Activated CD4-positive, alpha-beta T cell treated with anti-CD3 and anti-CD28 coated beads, Interleukin-2, amount 50 U/mL, for 24 hours (primary cell): ENCODE measurements around the gene STK17A.
"Not testable (repeated sequence)": the region's sequence is repeated elsewhere in the genome, so short reads cannot be mapped to it uniquely, and the experiment has no call there.

ENCODE experiments used
- DNase-seq, 2 donors: peaks; one replicate each; pipeline ENCODE4 v3.0.0-alpha.2; 2020; ENCODE audit warnings: low read depth in 1 of 2, low spot score in 1 of 2

Gene STK17A

DNA sequence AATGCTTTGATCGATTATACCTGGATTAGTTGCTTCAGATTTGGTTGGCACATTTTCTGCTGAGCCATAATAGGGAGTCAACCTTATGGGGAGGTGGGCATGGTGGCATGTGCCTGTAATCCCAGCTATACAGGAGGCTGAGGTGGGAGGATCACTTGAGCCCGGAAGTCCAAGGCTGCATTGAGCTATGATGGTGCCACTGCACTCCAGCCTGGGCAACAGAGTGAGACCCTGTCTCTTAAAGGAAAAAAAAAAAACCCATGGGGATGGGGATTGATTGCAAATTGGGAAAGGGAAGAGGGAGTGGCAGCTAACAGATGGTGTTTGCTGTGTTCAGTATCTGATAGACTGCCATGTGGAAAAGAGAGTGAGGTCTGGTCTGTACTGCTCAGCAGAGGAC, 11.1 kb downstream of the STK17A start:
- DNase-seq, result no peak

DNA sequence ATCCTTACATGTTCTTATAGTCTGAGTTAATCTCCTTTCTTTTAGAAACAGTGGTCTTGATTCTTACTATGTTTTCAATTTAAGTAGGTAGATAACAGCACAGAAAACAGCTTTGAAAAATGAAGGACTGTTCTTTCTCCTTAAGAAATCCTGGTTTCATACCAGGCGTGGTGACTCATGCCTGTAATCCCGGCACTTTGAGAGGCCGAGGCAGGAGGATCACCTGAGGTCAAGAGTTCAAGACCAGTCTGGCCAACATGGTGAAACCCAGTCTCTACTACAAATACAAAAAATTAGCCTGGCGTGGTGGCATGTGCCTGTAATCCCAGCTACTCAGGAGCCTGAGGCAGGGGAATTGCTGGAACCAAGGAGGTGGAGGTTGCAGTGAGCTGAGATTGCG, 13.5 kb downstream of the STK17A start:
- DNase-seq, result not testable (repeated sequence)

DNA sequence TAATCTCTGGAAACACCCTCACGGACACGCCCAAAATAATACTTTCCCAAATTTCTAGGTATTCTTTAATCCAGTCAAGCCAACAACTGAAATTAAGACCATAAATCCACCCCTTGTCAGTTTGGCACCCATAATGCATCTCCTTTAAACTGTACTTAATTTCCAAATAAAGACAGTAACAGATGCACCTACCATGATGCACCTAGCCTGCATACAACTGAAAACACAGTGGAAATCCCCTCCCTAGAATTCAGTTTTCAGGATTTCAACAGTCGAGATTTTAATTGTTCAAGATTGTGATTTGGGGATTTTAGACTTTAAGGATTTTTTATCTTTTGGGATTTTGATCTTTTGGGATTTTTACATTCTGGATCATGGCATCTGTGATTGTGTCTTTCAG, 17.1 kb downstream of the STK17A start:
- DNase-seq, result no peak

DNA sequence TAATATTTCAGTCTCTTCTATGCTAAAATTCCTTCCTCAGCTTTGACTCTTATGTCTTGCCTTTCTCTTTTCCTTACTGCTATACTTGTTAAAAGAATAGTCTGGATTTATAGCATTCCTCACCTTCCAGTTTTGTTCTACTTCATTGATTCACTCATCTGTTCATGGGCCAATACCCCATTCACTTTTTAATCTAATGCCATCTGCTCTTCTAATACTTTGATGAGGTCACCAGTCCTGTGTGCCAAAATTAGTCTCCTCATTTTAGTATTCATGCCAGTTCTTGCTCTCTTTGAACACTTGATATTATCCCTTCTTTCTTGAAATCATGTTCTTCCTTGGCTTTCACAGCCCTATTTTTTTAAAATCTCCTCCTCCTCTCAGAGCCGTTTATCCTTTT, 19.3 kb downstream of the STK17A start:
- DNase-seq, result no peak

DNA sequence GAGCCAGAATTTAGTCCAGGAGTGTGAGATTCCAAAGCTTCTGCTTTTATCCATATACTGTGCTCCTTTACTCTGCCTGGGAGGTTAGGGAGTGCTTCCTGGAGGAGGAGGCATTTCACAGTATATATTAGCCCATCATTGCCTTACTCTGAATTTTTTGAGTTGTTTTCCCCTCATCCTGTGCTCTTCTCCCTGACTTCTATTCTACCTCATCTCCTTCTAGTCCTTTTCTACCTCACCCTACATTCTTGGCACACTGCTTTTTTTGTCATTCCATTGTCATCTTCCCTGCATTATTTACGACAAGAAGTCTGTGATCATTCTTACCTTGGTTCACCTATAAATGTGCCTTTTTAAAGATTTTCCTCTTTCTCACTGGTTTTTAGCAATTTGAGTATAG, 21.3 kb downstream of the STK17A start:
- DNase-seq, result no peak

DNA sequence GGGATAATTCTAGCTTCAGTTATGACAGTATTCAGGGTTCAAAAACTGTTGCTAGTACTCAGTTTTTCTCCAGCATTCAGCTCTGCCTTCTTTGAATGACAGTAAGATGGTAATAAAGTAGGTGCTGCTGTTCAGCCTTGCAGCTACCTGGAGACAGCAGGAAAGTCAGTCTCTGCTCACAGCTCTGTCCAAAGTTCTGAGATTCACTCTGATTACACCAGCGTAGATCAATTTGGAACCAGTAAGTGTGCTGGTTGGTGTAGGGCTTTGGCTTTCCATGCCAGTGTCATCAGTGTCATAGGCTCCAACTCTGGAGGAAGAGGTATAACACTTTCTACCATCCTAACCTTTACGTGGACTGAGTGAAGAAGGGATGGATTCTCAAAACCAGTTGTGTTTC, 26.2 kb downstream of the STK17A start:
- DNase-seq, result no peak

DNA sequence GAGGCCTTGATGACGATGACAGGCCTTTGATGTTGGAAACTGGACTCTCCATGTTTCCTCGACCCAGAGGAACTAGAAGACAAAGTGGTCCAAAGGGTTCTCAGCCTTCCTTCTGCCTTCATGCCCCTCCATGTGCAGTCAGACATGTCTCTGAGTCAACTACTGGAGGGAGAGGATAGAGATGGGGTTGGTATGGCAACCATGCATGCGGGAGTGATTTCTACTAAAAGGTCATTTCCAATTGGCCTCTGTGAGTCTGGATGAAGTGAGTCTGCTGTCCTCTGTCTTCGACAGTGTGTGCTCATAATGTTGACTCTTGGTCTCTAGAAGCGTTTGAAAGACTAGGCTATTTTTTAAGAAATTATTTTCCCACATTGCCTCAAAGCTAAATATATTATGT, 29.2 kb downstream of the STK17A start:
- DNase-seq, result no peak

DNA sequence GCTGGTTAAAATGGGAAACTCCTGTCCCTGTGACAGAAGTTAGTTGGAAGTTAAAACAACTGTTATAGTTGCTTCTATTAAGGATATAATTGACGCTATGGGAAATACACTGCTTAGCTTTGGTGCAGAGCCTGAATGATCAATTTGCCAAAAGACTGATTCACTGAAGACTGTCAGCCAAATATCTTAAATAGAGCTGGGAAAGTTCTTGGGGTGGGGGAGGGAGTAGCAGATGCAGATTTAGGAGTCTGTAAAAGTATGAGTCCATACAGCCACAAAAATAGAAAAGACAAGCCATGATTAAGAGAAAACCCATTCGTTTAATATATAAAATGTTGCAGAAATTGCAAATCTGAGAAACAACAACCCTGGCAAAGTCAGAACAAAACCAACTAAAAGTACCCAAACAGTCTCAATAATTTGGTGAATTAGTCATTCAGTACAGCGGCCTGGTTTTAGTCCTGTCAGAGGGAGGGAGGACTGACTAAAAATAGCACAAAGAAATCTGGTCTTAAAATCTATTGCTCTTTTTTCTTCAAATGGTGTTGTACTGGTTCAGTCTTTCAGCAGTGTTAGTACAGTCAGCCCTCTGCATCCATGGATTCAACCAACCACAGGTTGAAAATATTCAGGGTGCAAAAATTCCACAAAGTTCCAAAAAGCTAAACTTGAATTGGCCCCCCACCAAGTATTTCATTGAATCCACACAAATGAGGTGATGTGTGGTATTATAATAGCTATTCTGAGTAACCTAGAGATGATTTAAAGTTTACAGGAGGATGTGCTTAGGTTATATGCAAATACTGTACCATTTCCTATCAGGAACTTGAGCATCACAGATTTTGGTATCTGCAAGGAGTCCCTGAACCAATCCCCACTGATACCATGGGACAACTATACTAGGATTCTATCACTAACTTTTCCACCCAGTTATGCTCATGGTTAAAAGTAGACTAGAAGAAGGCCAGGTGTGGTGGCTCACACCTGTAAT, 30.0 kb downstream of the STK17A start:
- DNase-seq, result no peak

DNA sequence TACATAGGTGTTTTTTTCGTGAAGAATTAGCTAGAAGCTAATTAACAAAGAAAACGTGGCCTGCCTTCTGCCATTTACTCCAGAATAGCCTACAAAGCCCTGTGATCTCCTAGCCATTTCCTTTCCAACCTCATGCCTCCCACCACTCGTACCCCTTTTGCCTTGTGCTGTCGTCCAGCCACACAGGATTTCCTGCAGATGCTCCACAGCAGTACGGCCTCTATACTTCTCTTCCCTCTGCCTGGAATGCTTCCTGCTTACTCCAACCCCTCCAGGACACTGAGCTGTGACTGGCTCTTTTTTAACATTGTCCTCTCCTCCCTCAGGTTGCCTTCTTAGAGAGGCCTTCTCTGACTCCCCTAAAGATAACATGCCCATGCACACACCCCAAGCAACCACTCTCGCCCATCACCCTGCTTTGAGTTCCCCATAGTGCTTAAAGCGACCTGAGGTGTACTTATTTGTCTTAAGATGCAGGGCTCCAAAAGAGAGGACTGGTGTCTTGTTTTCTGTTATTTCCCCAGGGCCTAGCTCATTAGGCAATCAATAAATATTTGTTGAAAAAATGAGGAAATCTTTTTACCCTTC, 32.7 kb downstream of the STK17A start:
- DNase-seq, result no peak

DNA sequence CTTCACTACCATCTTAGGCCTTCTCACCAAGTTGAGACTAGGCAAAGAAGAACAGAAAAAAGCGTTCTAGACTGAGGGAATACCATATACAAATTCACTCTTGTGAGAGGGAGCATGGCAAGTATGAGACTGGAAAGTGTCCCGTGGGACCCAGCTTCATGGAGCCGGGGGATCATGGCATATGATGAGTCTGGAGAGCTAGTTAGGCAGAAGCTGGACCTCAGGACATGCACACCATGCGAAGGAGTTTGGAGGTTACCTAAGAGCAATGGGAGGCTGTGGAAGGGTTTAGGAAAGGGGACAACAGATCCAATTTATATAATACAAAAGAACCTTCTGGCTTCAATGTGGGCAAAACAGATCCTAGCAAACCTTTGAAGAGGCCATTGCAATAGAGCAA, 34.1 kb downstream of the STK17A start:
- no peak for DNase-seq

DNA sequence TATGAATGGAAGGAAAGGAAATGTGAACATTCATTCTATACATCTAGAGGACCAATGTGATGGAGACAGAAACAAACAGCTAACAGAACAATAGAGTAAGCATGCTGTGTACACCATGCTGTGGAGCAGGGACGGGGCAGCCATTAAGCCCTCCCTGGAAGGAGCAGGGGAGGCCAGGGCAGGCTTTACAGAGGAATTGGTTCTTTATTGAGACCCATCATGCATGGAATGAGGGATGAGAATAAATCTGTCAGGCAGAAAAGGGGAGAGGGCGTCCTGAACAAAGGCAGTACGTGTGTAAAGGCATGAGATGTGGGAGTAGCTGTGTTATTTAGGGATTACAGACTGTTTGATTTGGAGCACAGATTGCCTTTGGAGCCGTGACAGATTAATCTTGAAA, 35.2 kb downstream of the STK17A start:
- DNase-seq, result no peak

DNA sequence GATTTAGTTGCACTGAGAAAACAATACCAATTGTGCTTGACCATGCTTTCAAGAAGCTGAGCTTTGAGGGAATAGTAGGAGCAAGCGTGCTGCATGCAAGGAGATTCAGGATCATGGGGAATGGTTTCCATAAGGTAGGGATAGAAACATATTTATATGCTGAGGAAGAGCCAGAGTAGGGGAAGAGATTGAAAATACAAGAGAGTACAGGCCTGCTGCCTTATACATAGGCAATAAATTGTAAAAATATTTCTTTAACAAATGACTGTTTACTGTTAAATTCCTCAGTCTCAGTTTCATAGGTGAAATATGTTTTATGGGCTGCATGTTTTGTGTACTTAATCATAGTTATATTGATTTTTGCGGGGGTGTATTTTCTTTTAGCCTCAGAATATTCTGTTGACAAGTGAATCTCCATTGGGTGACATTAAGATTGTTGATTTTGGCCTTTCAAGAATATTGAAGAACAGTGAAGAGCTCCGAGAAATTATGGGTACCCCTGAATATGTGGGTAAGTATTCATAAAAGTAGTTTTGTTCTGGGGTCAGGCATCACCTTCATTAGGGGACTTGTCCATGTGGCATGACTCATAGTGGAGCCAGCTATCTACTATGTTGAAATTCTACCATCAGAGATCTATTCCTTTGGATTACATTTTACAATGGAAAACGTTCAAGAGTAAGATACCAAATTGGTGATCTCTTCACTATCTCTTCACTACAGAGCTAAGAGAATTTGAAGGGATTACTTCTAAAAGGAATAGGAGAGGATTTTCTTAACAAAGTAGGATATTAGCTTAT, 36.5 kb downstream of the STK17A start:
- no peak for DNase-seq

DNA sequence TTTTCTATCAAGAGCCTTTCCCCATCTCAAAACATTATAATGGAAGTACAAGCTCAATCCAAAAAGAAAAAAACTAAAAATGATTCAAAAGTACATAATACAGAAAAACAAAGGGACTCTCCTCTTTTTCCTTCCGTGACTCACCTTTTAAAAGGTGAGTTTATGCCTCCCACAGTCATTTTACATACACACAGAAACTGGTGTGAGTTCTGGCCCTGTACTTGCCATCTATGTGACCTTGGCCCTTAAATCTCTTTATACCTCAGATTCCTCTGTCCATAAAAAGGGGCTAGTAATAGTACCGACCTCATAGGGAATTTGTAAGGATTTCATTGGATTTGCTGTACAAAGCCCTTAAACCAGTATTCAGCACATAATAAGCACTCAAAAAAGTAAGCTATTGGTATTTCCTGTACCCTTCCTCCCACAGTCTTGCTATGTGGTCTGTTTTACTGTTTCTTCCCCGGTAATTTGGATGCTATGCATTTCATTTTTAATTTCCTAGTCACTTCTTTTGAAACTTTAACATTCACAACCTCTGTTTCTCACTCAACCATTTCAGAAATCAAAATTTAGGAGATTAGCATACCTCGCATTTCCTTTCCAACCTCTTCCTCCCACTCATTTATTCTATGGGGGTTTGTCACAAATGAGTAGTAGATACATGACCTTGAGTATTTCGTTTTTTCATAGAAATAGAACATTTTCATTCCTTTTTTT, 39.0 kb downstream of the STK17A start:
- no peak for DNase-seq

DNA sequence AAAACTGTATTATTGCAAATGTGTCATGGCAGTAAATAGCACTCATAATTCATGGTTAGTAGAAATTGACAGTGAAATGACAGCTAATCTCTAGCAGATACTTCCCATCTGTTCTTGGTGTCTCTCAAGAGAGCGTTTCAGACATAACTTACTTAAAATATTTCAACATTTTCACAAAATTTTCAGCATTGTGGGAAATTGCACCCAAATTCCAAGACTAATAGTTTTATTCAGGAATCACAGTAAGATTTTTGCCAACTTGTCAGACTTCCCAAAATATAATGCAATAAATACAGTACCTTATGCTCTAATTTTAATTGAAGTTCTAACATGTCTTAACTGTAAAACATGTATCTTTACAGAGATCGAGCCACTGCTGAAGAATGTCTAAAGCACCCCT, 41.2 kb downstream of the STK17A start:
- DNase-seq, result no peak

DNA sequence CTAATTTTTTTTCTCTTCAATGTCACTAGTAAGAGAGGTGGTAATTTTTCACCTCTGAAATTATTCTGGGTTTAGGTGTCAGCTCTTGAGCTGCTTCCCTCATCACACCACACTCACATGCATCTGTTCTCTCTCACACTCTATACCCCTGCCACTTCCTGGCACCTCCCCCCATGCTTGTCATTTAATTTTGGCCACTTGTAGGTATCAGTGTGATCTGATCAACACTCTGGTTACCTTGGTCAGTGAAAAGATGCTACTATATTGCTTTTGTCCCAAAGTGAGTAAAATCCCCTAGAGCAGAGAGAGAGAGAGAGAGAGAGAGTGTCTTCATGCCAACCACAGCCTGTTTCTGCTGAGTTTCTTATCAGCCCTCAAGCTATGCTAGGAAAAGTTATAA, 42.5 kb downstream of the STK17A start:
- DNase-seq, result no peak

DNA sequence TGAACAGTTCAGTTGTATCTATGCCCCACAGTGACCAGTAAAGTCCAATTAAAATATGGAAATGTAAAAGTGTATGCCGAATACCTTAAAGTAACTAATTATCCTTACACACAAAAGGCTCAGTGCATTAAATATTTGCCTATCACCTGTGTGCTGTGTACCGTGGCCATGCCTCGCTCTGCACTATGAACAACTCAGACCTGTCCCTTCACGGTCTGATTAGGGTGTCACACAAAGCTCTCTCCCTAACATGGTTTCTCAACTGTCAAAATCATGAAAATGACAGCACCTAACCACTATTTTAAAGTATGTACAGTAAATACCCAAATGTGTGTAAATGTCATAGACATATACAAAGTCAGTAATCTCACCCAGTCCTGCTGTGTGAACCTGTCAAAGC, 43.1 kb downstream of the STK17A start:
- DNase-seq, result no peak

DNA sequence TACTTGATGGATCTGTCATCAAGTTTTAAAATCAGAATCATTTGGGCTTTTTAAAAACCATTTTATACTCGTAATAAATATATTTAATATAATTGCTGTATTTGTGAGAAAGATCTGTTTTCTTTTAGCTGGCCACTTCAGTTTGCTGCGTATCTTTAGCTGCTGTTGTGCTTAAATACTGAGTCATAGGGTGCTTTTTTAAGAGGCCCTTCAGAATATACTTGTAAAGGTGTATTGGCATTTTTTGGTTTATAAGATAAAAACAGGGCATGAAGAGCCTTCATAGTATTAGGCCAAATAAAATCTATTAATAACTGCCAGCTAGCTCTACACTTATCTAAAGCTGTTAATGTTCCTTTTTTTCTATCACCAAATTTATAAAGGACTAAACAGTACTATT, 43.8 kb downstream of the STK17A start:
- no peak for DNase-seq

DNA sequence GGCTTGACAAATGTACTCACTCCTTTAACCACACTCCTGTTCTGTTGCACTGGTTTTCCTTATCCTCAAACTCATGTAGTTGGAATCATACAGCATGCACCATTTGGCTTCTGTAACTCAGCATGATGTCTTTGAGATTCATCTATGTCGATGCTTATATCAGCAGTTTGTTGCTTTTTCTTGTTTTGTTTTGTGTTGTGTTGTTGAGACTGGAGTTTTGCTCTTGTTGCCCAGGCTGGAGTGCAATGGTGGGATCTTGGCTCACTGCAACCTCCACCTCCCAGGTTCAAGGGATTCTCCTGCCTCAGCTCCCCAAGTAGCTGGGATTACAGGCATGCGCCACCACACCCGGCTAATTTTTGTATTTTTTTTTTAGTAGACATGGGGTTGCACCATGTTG, 44.9 kb downstream of the STK17A start:
- DNase-seq, result not testable (repeated sequence)

DNA sequence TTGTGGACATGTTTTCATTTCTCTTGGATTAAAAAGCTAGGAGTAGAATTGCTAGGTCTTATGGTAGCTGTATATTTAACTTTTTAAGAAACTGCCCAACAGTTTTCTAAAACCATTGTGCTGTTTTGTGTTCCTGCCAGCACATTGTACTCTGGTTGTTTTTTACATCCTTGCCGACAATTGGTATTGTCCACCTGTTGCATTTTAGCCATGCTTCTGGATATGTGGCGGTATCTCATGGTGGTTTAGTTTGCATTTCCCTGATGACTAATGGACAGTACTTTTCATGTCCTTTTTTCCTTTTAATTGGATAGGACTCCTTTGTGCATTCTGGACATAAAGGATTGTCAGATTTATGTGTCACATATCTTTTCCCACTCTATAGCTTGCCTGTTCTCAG, 45.5 kb downstream of the STK17A start:
- DNase-seq, result no peak

DNA sequence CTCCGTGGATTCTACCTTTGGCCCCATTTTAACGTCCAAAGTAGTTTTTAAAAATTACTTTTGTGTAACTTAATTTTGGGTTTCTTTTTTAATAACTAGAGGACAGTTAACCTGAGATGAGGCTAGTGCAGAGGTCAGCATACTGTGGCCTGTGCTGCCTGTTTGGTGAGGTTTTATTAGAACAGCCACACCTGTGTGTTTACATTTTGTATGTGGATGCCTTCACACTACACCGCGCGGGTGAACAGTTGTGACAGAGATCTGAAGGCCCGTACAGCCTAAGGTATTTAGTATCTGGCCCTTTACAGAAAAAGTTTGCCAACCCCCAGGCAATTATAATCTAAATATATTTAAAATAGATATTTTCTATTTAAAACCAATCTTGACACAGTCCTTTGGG, 46.9 kb downstream of the STK17A start:
- no peak for DNase-seq

DNA sequence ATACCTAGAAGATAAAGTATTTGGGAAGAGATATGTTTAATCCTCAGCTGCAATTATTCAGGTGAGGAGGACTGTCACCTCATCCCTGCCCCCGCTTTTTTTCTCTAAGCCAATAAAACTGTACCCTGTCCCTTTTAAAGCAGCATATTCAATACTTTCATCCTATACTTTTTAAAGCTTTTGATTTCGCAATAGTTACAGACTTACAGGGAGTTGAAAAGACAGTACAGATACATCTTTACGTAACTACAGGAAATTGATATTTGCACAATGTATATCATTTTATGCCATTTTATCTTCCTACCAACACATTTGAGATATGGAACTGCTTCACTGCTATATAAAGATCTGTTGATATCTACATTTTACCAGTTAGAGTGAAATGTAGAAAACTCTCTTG, 47.6 kb downstream of the STK17A start:
- no peak for DNase-seq
